Measurements from ENCODE around the gene ADRB1.

- no peak for TF ChIP-seq EP300 (IDR thresholded peaks at IDR 0.05)
- no peak for TF ChIP-seq POLR2A (IDR thresholded peaks at IDR 0.05)
Observed at GRCh38 chr10:114057855-114058254, 14.2 kb downstream of the ADRB1 start.

Data from upper lobe of left lung (tissue), 4 donors.